ENCODE data around the gene AFAP1.

AFAP1 gene

DNA sequence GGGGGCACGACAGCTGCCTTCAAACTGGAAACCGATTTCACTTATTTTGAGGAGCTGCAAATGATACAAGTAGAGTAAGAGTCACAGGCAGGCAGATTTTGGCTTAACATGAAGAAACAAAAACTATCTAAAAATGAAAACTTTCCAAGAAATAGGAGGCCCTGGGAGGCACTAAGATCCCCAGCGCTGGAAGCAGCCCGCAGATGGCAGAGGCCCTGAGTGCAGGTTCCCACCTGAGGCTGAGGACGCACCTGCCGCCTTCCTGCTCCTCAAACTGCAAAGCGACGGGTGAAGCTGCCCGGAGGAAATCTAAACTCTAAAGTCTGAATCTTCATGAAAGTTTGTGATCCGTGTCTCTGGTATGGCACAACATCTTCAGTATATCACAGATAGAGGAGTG is 138.7 kb downstream of the AFAP1 start:
- DNase-seq = no peak

DNA sequence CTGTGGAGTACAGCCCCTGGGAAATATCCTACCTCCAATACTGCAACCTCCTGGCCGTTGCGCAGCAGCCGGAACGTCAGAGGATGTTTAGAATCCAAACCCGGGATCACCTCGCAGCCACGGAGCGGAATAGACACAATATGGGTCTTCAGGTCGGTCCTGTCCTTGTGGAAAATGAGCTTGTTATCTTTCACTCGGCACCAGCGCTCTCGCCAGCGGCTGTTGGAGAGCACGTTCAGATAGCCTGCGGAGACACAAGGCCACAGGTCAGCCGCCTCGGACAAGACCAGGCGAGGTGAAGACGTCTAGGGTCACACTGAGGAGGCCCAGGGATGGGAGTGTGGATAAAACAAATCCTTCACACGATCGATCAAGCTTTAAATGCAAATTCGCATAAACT is 139.3 kb downstream of the AFAP1 start:
- no peak for DNase-seq

DNA sequence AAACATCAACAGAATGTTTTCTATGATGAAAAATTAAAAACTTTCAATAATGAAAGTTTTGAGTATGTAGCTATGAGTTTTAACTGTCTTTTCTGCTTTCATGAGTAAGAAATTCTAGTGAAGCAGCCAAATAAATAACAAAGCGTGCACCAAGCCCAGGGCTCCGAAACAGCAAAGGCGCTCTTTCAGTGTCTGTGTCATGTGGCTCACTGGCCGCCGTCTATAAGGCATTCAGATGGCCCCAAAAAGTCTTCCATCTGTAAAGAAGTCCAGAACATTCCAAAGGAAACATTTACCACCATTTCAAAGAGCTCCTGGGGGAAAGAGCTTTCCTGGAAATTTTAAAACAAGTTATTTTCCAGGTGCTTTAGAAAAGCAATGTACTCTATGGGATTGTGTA is 139.9 kb downstream of the AFAP1 start:
- no peak for DNase-seq

DNA sequence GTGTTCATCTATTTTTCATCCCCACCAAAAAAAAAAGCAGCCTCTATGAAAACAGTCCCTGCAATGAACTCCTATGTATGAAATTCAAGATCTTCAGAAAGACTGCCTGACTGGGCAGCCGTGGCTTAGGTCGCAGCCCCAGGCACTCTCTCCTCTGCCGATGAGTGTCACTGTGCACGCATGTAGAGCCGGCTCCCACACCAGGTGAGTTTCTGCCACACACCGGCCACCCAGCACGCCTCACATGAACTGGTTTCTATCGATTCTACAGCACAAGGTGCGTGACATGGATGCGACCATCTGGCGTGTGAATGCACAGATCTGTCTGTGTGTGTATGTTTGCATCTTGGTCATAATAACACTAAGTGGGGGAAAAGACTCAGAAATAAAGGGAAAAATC is 140.4 kb downstream of the AFAP1 start:
- DNase-seq = no peak

DNA sequence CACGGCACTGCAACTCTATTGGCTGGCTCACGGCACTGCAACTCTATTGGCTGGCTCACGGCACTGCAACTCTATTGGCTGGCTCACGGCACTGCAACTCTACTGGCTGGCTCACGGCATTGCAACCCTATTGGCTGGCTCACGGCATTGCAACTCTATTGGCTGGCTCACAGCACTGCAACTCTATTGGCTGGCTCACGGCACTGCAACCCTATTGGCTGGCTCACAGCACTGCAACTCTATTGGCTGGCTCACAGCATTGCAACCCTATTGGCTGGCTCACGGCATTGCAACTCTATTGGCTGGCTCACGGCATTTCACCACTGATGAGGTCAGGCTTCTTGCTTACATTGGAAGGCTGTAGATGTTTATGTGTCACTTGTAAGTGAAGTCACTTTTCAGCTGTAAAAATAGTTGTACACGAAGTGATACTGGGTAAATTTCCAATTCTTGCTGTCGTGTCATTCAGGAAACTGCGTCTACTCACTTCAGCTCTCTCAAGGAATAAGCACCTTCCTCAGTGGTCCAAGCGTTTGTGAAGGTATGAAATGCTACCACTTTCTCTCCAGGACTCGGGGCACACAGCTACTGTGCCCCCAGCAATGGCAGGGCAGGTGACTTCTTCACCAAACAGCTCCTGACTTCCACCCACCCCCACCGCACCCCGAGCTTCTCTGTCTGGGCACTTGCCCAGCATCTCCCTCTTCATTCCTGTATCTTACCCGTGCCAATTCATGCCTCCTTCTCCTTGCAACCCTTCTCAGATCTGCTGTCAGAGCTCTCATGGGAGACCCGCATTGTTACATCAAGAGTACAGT is 141.3 kb downstream of the AFAP1 start:
- no peak for DNase-seq

DNA sequence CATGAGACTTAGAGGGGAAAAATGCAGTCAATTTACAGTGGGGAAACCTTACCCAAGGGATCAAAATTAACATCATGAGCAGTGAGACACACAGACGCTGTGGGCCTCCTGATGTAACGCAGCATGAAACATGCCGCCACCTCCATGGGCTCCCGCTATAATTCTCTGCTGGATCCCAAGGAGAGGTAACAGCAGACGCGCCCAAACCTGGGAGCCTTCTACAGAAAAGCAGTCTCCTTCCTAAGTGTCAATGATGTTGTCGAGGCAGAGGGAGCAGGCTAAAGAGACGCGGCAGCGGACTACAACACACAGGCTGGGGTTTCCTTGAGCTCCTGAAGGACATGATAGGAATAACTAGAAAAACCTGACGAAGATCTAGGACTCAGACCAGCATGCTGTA is 142.3 kb downstream of the AFAP1 start:
- no peak for DNase-seq

DNA sequence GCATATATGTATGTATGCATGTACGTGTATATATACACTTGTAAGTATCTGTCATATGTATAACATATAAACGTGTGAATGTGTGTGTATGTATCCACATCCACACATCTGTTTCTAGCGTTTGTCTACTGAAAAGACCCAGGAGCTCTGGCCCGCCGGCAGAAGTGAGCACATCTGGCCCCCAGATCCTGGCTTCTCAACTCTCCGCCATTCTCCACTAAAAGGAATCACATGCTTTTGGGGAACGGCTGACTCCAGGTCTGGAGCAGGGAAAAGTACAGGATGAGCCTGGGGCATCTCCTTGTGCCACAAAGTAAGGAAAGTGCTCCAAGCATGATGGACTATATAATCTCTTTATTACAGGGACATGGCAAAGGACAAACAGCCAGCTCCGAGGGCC is 143.7 kb downstream of the AFAP1 start:
- DNase-seq = no peak

DNA sequence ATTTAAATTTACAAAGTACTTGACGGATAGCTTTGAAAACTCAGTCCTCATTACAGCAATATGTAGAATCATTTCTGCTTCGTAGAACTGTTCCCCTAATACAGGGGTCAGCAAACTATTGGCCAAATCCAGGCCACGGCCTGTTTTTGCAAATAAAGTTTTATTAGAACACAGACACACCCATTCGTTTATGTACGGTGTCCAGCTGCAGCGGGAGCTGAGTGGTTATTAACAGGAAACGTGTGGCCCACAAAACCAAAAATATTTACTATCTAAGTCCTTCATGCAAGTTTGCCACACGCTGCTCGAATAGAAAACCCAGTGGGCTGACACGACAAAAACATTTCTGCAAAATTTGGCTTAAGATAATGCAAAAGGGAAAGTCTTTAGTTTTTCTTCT is 146.5 kb downstream of the AFAP1 start:
- no peak for DNase-seq

DNA sequence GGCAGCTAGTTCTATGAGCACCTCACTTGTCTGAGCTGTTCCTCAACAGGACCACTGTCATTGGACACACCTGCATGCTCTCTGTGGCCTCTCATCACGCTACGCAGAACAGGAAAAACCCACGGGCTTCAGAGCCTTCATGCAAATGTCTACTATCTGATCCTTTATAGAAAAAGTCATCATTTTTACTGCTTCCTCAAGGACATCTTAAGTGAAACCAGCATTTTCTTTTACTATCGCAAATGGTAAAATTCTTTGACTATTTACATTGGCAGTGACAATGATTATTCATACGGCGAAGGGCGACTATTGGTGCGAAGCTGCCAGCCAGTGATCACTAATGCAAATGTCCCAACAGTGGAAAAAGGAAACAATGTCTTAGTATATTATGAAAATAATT is 147.0 kb downstream of the AFAP1 start:
- DNase-seq = no peak

DNA sequence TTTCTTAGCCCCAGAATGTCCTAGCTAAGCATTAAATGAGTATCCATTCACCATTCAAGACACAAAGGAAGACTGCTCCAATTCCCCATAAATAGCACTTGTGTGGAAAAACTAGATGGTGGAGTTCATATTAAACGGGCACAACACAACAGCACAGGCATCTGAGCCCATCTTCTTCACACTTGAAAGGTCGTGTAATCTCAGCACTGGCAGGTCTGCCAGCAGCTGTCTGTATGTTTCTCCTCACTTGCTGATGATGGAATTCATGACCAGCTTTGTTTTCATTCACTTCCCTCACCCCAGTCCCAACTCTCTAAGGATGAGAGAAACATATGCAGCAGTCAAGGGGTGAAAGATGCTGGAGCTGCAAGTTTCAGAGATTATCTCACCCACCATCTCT is 148.7 kb downstream of the AFAP1 start:
- DNase-seq = no peak

DNA sequence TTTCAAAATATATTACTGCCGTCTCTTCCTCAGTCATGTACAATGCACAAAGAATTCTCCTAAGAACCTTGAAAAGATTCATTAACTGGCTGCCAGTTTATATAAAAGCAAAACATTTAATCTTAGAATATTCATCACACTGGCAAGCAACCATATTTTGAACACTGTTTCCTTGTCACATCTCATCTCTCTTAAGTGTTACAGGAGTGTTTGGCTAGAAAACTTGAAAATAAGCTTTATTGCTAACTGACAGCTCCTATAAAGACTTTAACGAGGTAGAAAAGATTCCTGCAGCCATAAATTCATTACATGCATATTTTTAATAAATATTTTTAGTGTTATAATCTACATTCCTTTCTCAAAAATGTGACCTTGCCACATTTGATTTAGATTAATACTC is 149.6 kb downstream of the AFAP1 start:
- no peak for DNase-seq

DNA sequence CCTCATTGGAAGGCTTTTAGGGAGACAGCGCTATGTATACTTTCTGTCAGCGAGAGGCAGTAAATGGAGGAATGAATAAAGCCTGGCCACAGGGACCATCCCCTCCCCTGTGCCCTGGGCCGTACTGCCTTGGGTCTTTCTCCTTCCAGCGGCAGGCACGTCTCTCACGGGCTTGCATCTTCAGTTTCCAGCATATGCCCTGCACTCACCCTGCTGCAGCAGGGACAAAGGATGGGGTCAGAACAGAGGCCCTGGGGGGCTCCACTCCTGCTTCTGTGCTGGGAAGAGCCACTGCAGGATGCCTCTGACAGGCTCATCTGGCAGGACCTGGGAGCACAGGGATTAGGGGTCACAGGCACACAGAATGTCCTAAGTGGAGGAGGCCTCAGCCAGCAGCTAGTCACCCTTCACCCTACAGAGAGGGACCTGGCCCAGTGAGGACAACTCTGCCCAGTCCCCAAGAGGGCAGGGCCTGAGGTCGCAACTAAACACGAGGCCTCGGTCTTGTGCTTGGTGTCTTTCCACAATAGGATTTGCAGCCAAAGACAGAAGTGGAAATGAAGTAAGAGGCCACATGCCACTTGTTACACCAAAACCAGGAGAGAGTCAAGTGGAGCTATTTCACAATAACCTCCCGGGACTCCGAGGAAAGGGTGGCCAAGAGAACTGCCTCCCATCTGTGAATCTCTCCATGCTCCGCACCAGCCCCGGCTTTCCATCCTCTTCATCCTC is 150.8 kb downstream of the AFAP1 start:
- DNase-seq = no peak

DNA sequence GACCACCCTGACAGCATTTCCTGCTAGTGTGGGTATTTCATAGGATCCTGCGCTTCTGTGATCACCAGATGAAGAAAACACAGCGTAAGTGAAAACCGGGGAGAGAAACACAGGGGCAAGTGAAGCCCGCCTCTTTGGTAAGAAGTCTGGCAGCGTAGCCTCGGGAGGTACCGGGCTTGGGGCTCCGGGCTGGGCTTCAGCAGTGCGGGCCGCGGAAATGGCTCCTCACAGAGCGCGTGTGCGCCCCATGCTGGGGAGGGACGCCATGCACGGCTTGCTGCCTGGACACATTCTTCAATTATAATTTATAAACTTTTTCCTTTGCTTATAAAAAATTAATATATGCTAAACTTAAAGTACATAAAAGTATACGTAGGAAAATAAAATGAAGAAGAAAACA is 151.5 kb downstream of the AFAP1 start:
- DNase-seq = no peak

DNA sequence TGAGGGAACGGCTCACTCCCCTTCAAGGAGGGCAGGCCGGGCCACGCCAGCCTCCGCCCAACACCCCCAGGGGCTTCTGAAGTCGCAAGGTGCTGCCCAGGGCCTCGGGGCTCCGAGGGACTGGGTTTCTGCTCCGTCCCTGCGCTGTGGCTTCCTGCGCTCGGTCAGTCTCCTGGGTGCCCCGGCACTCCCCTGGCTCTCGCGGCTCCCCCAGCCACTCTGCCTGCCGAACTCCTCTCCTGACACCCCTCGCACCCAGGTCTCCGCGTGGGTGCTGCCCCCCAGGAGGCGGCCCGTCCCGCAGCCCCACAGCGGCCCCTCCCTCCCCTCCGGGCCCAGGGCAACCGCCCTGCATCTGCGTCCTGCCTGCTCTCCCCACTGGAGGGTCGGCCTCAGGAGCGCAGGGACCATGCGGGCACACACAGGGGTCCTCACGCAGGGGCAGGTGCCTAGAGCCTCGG is 151.9 kb downstream of the AFAP1 start:
- no peak for DNase-seq

DNA sequence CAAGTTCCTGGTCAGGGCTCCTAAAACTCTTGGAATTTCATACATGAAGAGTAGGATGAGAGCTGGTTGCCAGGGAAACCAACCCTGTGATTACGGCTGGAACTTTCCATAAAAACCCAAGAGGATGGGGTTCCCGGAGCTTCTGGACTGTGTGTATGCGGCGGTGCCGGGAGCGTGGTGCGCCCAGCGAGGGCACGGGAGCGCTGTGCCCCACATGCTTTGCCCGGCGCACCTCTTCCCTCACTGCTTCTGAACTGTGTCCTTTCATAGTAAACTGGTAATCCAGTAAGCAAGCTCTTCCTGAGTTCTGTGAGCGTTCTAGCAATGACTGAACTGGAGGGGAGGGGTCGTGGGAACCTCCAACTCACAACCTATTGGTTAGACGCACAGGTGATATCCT is 152.6 kb downstream of the AFAP1 start:
- DNase-seq = no peak

DNA sequence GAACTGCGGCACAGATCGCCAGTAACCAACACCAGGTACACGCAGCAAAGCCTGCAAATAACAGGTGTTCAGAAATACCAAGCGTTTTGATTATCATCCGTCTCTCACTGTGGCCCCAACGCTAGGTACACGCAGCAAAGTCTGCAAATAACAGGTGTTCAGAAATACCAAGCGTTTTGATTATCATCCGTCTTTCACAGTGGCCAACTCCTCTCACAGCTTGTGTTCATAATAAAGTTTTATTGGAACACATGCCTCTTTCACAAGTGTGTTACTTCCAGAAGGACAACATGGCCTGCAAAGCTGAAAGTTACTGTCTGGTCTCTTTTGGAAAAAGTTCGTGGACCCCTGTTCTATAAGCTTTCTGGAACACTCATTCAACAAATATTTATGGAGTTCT is 153.1 kb downstream of the AFAP1 start:
- DNase-seq = no peak

DNA sequence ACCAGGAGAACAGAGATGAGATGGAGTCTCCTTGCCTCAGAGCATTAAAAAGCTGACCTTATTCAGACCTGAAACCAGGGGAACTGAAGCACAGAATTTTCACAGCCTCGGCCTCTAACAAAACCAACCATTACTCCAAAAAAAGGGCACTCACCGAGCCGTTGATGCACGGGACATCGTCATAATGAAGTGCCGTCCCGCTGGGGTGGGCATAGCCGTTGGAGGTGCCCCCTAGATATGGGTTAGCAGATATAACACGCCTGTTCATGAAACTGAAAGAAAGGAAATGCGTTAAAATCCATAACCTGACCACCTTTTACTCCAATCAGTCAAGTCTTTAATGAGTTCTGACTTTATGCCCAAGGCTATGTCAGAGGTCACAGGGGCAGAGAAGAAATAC is 153.6 kb downstream of the AFAP1 start:
- DNase-seq = no peak

DNA sequence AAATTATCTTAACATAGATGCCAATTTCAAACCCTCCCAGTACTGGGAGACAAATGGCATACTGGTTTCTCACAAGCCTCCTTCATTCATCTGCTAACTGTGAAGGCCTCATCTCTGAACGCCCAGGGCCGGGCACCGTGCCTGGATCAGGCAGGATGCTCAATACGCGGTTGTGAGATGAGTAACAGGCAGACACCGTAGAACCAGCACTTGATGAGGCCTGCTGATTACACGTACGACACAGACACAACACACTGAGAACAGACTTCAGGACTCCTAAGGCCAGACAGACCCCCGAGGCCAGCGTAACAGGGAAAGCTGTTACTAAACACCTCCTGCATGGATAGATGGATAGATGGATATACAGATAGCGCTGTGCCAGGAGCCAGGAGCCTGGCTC is 154.6 kb downstream of the AFAP1 start:
- DNase-seq = no peak

DNA sequence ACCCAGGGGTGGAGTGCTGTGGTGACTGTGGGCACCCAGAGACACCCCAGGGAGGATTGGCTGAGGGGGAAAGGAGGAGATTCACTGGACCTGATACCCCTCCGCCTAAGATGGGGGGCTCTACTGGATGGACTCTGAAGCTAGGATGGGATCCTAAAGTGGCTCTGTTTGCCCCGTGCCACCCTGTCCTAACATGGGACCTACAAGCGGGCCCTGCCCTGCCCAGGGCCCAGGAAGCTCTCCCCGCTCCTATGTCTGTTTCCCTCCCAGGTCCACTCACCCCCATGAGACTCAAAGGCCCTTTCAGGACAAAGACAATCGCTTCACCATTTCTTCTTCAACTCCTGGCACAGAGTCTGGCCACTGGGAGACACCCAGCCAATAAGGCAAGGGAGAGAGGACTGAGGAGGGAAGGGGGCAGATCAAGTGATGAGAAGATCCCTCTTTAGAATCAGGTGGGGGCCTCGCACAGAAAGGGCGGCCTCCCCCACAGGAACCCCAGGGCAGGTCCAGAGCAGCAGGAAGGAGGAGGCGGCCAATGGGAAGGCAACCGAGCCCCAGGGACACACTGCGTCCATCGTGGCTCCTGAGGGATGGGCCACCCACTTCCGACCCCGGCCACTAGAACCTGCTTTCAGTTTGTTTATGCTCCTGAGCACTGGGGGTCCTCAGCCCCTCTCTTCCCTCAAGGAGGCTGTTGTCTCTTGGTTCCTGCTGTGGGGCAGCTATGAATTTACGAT is 155.4 kb downstream of the AFAP1 start:
- no peak for DNase-seq

DNA sequence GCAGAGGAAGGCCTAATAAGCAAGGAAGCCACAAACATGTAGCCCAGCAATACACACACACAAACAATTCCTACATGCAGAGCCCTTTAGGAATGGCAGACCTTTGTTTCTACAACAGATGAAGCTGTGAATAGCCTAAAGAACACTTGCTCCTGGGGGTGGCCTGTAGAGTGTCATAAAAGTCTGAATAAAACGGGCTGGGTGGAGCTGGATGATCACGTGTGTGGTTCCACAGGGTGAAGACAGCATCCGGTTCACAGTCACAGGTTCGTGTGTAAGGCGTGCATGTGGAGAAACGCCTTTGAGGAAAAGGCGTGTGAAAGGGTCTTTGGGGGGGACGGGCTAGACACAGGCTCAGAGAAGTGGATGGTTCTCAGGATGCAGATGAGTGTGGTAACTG is 156.1 kb downstream of the AFAP1 start:
- no peak for DNase-seq

DNA sequence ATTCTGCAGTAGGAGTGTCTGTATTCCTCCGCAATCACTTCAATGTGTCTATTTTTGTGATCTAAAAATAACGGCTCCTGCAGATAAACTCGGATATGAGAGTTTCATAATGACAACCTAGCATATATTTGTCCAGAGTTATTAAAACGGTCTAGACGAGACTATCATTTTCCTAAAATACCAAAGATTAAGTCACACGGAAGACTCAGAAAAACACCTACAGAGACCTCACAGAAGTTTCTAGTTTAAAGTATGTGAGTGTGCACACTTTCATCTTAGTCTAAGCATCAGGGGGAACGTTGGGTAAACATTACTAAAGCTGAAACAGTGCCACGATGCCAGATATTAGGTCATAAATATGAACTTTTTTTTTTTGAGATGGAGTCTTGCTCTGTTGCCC is 156.9 kb downstream of the AFAP1 start:
- DNase-seq = no peak

DNA sequence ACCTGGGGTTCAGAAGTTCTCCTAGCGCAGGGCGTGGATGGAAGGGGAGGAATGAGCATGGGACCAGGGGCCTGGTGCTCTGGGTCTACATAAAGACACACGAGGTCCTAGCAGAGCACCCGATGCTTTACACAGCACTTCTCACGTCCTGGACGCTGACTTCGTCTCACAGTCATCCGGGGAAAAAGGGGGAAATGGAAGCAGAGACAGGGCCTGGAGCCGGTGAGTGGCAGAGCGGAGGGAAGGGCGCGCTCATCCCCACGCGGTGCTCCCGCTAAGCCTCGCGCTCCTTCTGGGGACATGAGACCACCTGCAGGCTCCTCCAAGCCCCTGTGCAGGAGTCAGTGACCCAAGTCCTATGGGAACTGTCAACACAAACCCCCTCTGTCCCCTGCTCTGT is 157.7 kb downstream of the AFAP1 start:
- DNase-seq = no peak

DNA sequence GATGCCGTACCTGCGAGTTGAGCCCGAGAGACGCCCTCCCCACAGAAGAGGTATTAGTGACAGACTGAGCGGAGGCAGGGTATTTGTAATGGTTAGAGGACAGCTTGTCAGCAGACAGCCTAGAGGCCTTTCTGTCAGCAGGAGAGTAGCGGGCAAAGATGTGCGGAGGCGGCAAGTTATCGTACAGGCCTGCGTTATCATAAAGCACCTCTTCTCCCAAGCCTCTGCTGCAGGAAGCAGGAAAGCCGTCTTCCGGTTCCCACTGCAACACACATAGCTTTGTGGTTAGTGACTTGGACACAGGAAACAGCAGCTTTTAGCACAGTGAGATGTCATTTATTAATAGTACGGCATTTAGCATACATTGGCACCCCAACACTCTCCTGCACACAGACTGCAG is 158.3 kb downstream of the AFAP1 start:
- DNase-seq = no peak

DNA sequence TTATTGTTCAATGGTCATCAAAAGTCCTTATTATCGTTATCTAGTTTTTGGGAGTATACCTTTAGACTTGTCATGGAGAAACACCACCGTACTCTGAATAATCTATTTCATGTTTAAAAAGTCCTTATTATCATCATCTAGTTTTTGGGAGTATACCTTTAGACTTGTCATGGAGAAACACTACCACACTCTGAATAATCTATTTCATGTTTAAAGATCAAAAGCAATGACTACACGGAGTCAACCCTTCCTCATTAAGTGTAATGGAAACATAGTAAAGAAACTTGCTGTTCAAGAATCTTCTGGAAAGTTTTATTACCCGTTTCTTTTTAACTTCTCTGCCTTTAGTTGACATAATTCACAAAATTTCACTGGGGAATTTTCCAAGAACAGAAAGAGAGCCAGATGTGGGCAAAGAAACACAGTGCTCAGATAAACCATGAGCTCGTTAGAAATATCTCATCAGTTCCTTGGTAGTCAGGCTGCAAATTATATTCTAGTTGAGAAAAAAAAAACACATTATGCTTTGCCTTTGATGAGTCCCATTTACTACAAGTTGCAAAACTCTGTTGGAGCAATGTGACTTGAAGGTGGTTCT is 158.8 kb downstream of the AFAP1 start:
- DNase-seq = no peak
